Measurements from ENCODE around the gene LRRC70.

Gene LRRC70

GRCh38 chr5:62547945-62548630, 30.5 kb upstream of the LRRC70 start:
- DNase-seq (ENCODE audit: extremely low read depth, low read depth) = no peak
- no peak for TF ChIP-seq CTCF (IDR thresholded peaks at IDR 0.05; ENCODE audit: low read depth, low read length)

- TF ChIP-seq CTCF (IDR thresholded peaks at IDR 0.05; ENCODE audit: low read depth, low read length) = no peak
- no peak for DNase-seq (ENCODE audit: extremely low read depth, low read depth)
Measured at GRCh38 chr5:62550103-62550502, 28.5 kb upstream of the LRRC70 start.

- no peak for TF ChIP-seq CTCF (IDR thresholded peaks at IDR 0.05; ENCODE audit: low read depth, low read length)
- no peak for DNase-seq (ENCODE audit: extremely low read depth, low read depth)
Measured at GRCh38 chr5:62555930-62556329, 22.7 kb upstream of the LRRC70 start.

- TF ChIP-seq CTCF (IDR thresholded peaks at IDR 0.05; ENCODE audit: low read depth, low read length) = no peak
- no peak for DNase-seq (ENCODE audit: extremely low read depth, low read depth)
Measured at GRCh38 chr5:62558941-62559340, 19.7 kb upstream of the LRRC70 start.

- DNase-seq (ENCODE audit: extremely low read depth, low read depth) = no peak
- no peak for TF ChIP-seq CTCF (IDR thresholded peaks at IDR 0.05; ENCODE audit: low read depth, low read length)
Measured at GRCh38 chr5:62560786-62561185, 17.8 kb upstream of the LRRC70 start.

GRCh38 chr5:62561896-62562295, 16.7 kb upstream of the LRRC70 start:
- DNase-seq (ENCODE audit: extremely low read depth, low read depth) = no peak
- no peak for TF ChIP-seq CTCF (IDR thresholded peaks at IDR 0.05; ENCODE audit: low read depth, low read length)

GRCh38 chr5:62562867-62563266, 15.8 kb upstream of the LRRC70 start:
- TF ChIP-seq CTCF (IDR thresholded peaks at IDR 0.05; ENCODE audit: low read depth, low read length) = no peak
- DNase-seq (ENCODE audit: extremely low read depth, low read depth) = no peak

Measured in AG09319 (cell line).